MM.1S (cell line): ENCODE data around the gene TESK2.

Experiments used
- EZH2 ChIP-seq: fragments of 300-600 bp; sonication (generic); optimal IDR thresholded peaks from 2 replicates; pipeline ENCODE3; 2017; ENCODE audit warnings: low read depth, mild to moderate bottlenecking, antibody characterized with exemption, low read length, mixed read lengths
- EZH2phosphoT487 ChIP-seq: fragments of 300-600 bp; sonication (generic); IDR thresholded peaks from 2 replicates; pipeline ENCODE4 v1.6.1; 2018; ENCODE audit warnings: antibody characterized with exemption, low read length
- TF ChIP-seq, protein P1 (sequence below): fragments of 300-600 bp; sonication (generic); IDR thresholded peaks from 2 replicates; pipeline ENCODE4 v1.5.1; 2016; ENCODE audit warnings: antibody characterized with exemption, low read length, mixed read lengths

DNA sequence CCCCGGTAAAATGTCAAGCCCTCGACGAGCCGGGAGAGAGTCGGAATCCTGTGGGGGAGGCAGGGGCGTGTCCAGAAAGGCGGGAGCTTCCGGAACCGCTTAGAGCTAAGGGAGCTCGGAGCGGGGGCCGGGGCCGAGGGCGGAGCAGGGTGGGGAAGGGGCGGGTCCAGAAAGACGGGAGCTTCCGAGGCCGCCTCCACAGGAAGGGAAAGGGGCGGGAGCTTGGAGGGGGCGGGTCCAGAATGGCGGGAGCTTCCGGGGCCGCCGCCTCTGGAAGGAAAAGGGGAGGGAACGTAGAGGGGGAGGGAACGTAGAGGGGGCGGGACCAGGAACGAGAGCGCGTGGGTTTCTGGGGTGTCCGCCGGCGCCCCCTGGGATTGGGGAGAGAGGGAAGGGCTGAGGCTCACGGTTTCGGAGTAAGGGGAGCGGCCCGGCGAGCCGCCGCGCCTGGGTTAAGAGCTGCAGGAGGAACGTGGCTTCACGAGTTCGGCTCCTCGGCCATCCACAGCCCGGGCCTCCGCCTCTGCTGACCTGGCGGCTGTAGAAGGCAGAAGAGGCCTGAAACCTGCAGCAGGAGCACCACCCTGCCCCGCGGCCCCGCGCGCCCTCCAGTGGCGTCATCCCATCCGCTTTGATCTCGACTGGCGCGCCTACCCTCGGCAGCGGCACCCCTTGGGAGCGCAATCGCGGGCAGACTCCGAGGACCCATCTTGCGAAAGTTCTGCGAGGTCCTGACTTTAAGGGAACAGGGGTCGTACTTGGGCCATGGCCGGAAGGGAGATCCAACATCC, 187.2 kb downstream of the TESK2 start:
- TF ChIP-seq, protein P1, sequence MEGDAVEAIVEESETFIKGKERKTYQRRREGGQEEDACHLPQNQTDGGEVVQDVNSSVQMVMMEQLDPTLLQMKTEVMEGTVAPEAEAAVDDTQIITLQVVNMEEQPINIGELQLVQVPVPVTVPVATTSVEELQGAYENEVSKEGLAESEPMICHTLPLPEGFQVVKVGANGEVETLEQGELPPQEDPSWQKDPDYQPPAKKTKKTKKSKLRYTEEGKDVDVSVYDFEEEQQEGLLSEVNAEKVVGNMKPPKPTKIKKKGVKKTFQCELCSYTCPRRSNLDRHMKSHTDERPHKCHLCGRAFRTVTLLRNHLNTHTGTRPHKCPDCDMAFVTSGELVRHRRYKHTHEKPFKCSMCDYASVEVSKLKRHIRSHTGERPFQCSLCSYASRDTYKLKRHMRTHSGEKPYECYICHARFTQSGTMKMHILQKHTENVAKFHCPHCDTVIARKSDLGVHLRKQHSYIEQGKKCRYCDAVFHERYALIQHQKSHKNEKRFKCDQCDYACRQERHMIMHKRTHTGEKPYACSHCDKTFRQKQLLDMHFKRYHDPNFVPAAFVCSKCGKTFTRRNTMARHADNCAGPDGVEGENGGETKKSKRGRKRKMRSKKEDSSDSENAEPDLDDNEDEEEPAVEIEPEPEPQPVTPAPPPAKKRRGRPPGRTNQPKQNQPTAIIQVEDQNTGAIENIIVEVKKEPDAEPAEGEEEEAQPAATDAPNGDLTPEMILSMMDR, result peak; percentile 83
- TF ChIP-seq EZH2, result no peak
- TF ChIP-seq EZH2phosphoT487, result no peak
